Aorta (tissue), 5 donors: ENCODE measurements around the gene CEACAM6. TPM values are rescaled to one million over a fixed set of nuclear protein-coding genes. Genes with fewer than 3 reads are reported as not detected.
"Not testable (repeated sequence)": the region's sequence is repeated elsewhere in the genome, so short reads cannot be mapped to it uniquely, and the experiment has no call there.

Source experiments
- ATAC-seq: fragments of 200-7000 bp; cut with Tn5 transposase; one replicate; pipeline ENCODE4 v1.9.1; 2022; ENCODE audit warnings: moderate library complexity; ENCODE audit not compliant: low FRiP score
- DNase-seq, 2 donors: peaks; one replicate each; pipeline ENCODE4 v3.0.0-alpha.2; 2020
- H3K27ac ChIP-seq, 2 donors: one replicate each; pipeline ENCODE4 v1.5.1; 2013; ENCODE audit warnings: low read length in 2 of 2, mild to moderate bottlenecking in 2 of 2, moderate library complexity in 2 of 2, control low read depth in 1 of 2, inconsistent platforms in 1 of 2, low read depth in 1 of 2
- H3K27me3 ChIP-seq, 2 donors: one replicate each; pipeline ENCODE4 v1.6.1; 2013; ENCODE audit warnings: control low read depth in 1 of 2, low read length in 1 of 2, mild to moderate bottlenecking in 1 of 2, moderate library complexity in 1 of 2; ENCODE audit not compliant: insufficient read depth in 2 of 2, control insufficient read depth in 1 of 2
- H3K36me3 ChIP-seq, 2 donors: one replicate each; pipeline ENCODE4 v1.6.1; 2013; ENCODE audit warnings: control low read depth in 1 of 2, low read length in 1 of 2, mild to moderate bottlenecking in 1 of 2; ENCODE audit not compliant: insufficient read depth in 2 of 2, control insufficient read depth in 1 of 2
- H3K4me1 ChIP-seq, 2 donors: one replicate each; pipeline ENCODE4 v1.6.1; 2013; ENCODE audit warnings: low read length in 2 of 2, control low read depth in 1 of 2, mild to moderate bottlenecking in 1 of 2, moderate library complexity in 1 of 2; ENCODE audit not compliant: insufficient read depth in 2 of 2, control insufficient read depth in 1 of 2
- H3K4me3 ChIP-seq, 2 donors: one replicate each; pipeline ENCODE4 v1.5.1; 2013; ENCODE audit warnings: low read length in 2 of 2, control low read depth in 1 of 2, mild to moderate bottlenecking in 1 of 2
- H3K9me3 ChIP-seq: one replicate; pipeline ENCODE4 v1.6.1; 2013; ENCODE audit warnings: mild to moderate bottlenecking, low read length; ENCODE audit not compliant: control insufficient read depth
- WGBS, 2 donors: extraction: QIAGEN DNeasy Blood & Tissue Kit; methylation state at CpG; one replicate each; pipeline ENCODE4 v1.1.7; 2013; 5-methylcytosine and 5-hydroxymethylcytosine counted together
- intact Hi-C, 2 donors: fragments of 100-400 bp; cut with DNase I; formaldehyde crosslinking; loops; one replicate each; pipeline versions ENCODE4 v1.14.2 to v1.15.0; 2022
- polyA plus RNA-seq, 2 donors: library from polyadenylated mRNA; stranded (reverse); fragments of 200-250 nt; gene quantifications; one replicate each; pipeline ENCODE4 v1.2.3, GENCODE V29; 2013
- total RNA-seq, 2 donors: library from RNA; stranded (reverse); fragmentation: NEBNext Ultra II Directional; extraction: Animal tissue kit (Norgen Biotek cat#: 25700); gene quantifications; one replicate each; pipeline ENCODE4 v1.2.1, GENCODE V29; 2021
- donor health status: healthy with polysubstance abuse.
- donor health status: Bipolar disorder and iron deficiency.
- donor health status: DM: no; HTN: no; CAD: no.
- donor health status: DM: no; HTN: no; CAD: no.
- donor health status: DM: yes; HTN: yes; CAD: no.

Gene CEACAM6
- total and polyA plus RNA-seq, 4 donors = 0.33 to 6.5 (median 0.33) TPM; not detected in 1

GRCh38 chr19:41784743-41785142 is 29.4 kb downstream of the CEACAM6 start:
- H3K36me3 ChIP-seq = no peaks in the 10 kb centered on the region
- H3K4me3 ChIP-seq = no peak overlapping the region
- ATAC-seq (no peak), DNase-seq (no peak)
- WGBS, 2 donors = 47 to 50% methylated on average over 4 of the region's 4 CpGs
- peaks cover 0 to 1% of the 10 kb centered on the region in 2 donors for H3K27me3 ChIP-seq
- no peaks in the 10 kb centered on the region for H3K9me3 ChIP-seq
- intact Hi-C loops = no loop called here
- no peak overlapping the region for H3K27ac ChIP-seq
- no peaks in the 10 kb centered on the region for H3K4me1 ChIP-seq

- H3K4me3 ChIP-seq = no peak overlapping the region
- no peaks in the 10 kb centered on the region for H3K9me3 ChIP-seq
- peaks cover 0 to 1% of the 10 kb centered on the region in 2 donors for H3K27me3 ChIP-seq
- DNase-seq = peak in 1 of 2 donors; percentile 63
- intact Hi-C loops = no loop called here
- H3K36me3 ChIP-seq = no peaks in the 10 kb centered on the region
- no peaks in the 10 kb centered on the region for H3K4me1 ChIP-seq
- H3K27ac ChIP-seq = no peak overlapping the region
- peak; percentile 57 for ATAC-seq
- 1 to 2% methylated on average over 10 of the region's 10 CpGs for WGBS, 2 donors
These were observed 30.3 kb downstream of the CEACAM6 start for GRCh38 chr19:41785653-41786052.

DNA sequence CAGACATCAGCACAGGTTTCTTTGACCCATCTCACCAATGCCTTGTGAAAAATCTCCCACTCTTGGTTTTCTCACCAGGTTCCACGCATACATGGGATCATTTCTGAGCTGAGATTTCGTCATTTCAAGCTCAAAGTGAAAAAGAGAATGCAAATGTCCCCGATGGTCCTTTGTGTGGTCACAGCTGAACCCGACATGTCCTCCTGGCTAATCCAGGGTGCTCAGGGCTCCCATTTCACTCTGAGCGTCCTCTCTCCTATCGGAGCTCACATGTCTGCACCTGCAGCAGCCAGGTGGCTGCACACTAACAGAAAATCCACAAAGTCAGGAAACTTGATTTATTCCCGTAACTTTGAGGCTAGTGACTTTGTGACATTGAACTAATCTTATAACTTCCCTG is 31.7 kb downstream of the CEACAM6 start:
- H3K27me3 ChIP-seq = peaks cover 0 to 1% of the 10 kb centered on the region in 2 donors
- H3K27ac ChIP-seq = no peak overlapping the region
- H3K36me3 ChIP-seq = no peaks in the 10 kb centered on the region
- ATAC-seq (no peak), DNase-seq (no peak)
- no peaks in the 10 kb centered on the region for H3K4me1 ChIP-seq
- WGBS, 2 donors = 65 to 71% methylated on average over 7 of the region's 7 CpGs
- no peaks in the 10 kb centered on the region for H3K9me3 ChIP-seq
- intact Hi-C loops = no loop called here
- H3K4me3 ChIP-seq = no peak overlapping the region

- DNase-seq, H3K4me3 ChIP-seq, H3K9me3 ChIP-seq, H3K27ac ChIP-seq, H3K36me3 ChIP-seq, H3K27me3 ChIP-seq, H3K4me1 ChIP-seq, intact Hi-C loops, ATAC-seq: not testable (repeated sequence)
- WGBS, 2 donors = no CpG with 5 or more reads among the region's 1 CpG
These were observed 33.2 kb downstream of the CEACAM6 start for GRCh38 chr19:41788518-41788917.

- intact Hi-C loops, H3K27me3 ChIP-seq, H3K4me3 ChIP-seq, H3K27ac ChIP-seq, H3K4me1 ChIP-seq, H3K36me3 ChIP-seq, H3K9me3 ChIP-seq, DNase-seq, ATAC-seq: not testable (repeated sequence)
- 77 to 82% methylated on average over 3 of the region's 5 CpGs for WGBS, 2 donors
These were observed 33.7 kb downstream of the CEACAM6 start for GRCh38 chr19:41789053-41789452.

DNA sequence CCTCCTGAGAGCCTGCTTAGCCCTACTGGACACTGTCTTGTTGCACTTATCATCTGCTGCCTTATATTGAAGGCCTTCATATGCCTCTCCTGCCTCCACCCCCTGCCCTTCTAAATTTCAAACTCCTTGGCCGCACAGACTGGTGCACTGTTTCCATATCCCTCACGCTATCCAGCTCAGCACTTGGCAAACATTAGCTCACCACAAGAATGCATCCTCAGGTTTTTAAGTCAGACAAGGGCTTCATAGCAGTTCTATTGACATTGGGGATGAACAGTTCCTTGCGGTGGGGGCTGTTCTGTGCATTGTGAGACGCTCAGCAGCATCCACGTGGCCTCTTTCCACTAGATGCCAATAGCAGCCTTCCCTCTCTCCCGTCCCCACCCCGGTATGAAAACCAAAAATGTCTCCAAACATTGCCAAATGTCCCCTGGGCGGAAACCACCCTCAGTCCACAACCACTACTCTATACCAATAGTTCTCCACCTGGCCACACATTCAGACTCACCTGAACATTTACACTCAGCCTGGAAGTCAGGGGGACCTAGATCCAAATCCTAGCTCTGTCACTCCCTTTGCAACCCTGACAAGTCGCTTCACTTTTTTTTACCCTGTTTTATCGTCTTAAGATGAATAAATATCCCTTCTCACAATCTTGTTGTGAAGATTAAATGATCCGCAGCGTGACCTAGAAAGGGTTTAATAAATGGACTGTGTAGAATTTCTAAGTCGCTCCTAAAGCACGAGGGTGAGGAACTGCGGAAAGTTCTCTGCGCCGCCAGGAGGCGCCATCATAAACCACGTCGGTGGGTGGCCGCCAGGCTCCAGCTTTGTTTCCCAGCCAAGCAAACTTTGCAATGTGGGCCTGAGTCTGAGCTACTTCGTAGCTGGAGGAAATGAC is 37.4 kb downstream of the CEACAM6 start:
- DNase-seq (peak; percentile 57 to 79), ATAC-seq (no peak)
- Histone ChIP-seq H3K9me3 (no peaks in the 10 kb centered on the region), H3K4me3 (no peak overlapping the region), H3K27me3 (no peaks in the 10 kb centered on the region), H3K36me3 (no peaks in the 10 kb centered on the region), H3K4me1 (no peaks in the 10 kb centered on the region), H3K27ac (no peak overlapping the region)
- intact Hi-C loops = no loop called here
- WGBS, 2 donors = 24 to 26% methylated on average over 22 of the region's 22 CpGs

GRCh38 chr19:41793414-41793727 is 38.0 kb downstream of the CEACAM6 start:
- Histone ChIP-seq H3K4me1 (no peaks in the 10 kb centered on the region), H3K9me3 (no peaks in the 10 kb centered on the region), H3K36me3 (no peaks in the 10 kb centered on the region), H3K4me3 (no peak overlapping the region), H3K27me3 (no peaks in the 10 kb centered on the region), H3K27ac (no peak overlapping the region)
- no peak for DNase-seq
- ATAC-seq = no peak
- 0 to 2% methylated on average over 1 of the region's 1 CpG for WGBS, 2 donors
- intact Hi-C loops = no loop called here

GRCh38 chr19:41795031-41795461 is 39.7 kb downstream of the CEACAM6 start:
- no peak overlapping the region for H3K27ac ChIP-seq
- ATAC-seq (no peak), DNase-seq (peak in 1 of 2 donors; percentile 59)
- no peaks in the 10 kb centered on the region for H3K4me1 ChIP-seq
- no peaks in the 10 kb centered on the region for H3K27me3 ChIP-seq
- no peaks in the 10 kb centered on the region for H3K9me3 ChIP-seq
- intact Hi-C loops = no loop called here
- H3K4me3 ChIP-seq = no peak overlapping the region
- no peaks in the 10 kb centered on the region for H3K36me3 ChIP-seq
- WGBS, 2 donors = 44 to 47% methylated on average over 5 of the region's 5 CpGs

- ATAC-seq = no peak
- H3K27me3 ChIP-seq = no peaks in the 10 kb centered on the region
These were observed 41.0 kb downstream of the CEACAM6 start, which contains the start of gene CEACAM3 for GRCh38 chr19:41796362-41796761. TSS of gene CEACAM3 (plus strand) at chr19:41796587. CDS start at chr19:41796678, 91 bp downstream.

More at GRCh38 chr19:41796362-41796761, 41.0 kb downstream of the CEACAM6 start, which contains the start of gene CEACAM3:
- no peaks in the 10 kb centered on the region for H3K4me1 ChIP-seq
- H3K27ac ChIP-seq = no peak within 1 kb of the TSS
- no peaks in the 10 kb centered on the region for H3K36me3 ChIP-seq
- no peak within 1 kb of the TSS for H3K4me3 ChIP-seq
- DNase-seq = peak in 1 of 2 donors; percentile 49
- intact Hi-C loops = no loop called here
- peaks cover 3% of the 10 kb centered on the region for H3K9me3 ChIP-seq
